Suprapubic skin (tissue), 4 donors: ENCODE measurements around the gene TCEAL4.

ENCODE experiments used
- CTCF ChIP-seq, 2 donors: fragments of 200-600 bp in 1 of 2; fragments of 450-650 bp in 1 of 2; sonication (generic) in 1 of 2; IDR thresholded peaks; one replicate each; pipeline ENCODE4 v1.5.1; 2016 to 2019; ENCODE audit warnings: antibody characterized with exemption in 2 of 2, mild to moderate bottlenecking in 1 of 2, moderate library complexity in 1 of 2
- EP300 ChIP-seq: sonication (generic); formaldehyde crosslinking; IDR thresholded peaks from one replicate; pipeline ENCODE4 v1.6.1; 2017; ENCODE audit warnings: antibody characterized with exemption
- POLR2A ChIP-seq, 2 donors: fragments of 450-650 bp; IDR thresholded peaks; one replicate each; pipeline ENCODE4 v1.6.1; 2017; ENCODE audit warnings: antibody characterized with exemption in 2 of 2, mild to moderate bottlenecking in 2 of 2, moderate library complexity in 2 of 2
- POLR2AphosphoS5 ChIP-seq, 3 donors: sonication (generic); formaldehyde crosslinking; IDR thresholded peaks; one replicate each; pipeline ENCODE4 v1.6.1; 2017; ENCODE audit warnings: antibody characterized with exemption in 3 of 3

- TF ChIP-seq POLR2A (IDR thresholded peaks at IDR 0.05) (no peak), CTCF (IDR thresholded peaks at IDR 0.05) (no peak), POLR2AphosphoS5 (IDR thresholded peaks at IDR 0.05) (no peak), EP300 (no peak)
Measured at GRCh38 chrX:103565752-103566151, 19.6 kb upstream of the TCEAL4 start.
